T47D (cell line): ENCODE measurements around the gene RPTOR.
"Not testable (repeated sequence)": the region's sequence is repeated elsewhere in the genome, so short reads cannot be mapped to it uniquely, and the experiment has no call there.

Experiments used
- DNase-seq, 2 experiments: peaks; one replicate each; pipeline versions ENCODE4 v3.0.0 to v3.0.0-alpha.2; 2011 to 2012; ENCODE audit warnings: low read depth in 1 of 2, low spot score in 1 of 2
- JUND ChIP-seq: IDR thresholded peaks from 2 replicates; pipeline ENCODE4 v1.6.1; 2012; ENCODE audit warnings: low read depth
- in situ Hi-C: cut with HindIII; loops from 2 replicates; pipeline ENCODE4 v1.10.0; 2016; ENCODE audit warnings: low sequenced_read_pairs, low pct_unique_long_range_greater_than_20kb

The RPTOR gene

GRCh38 chr17:80793851-80794267, 249.2 kb downstream of the RPTOR start:
- in situ Hi-C loops = no loop called here
- no peak for DNase-seq
- no peak for TF ChIP-seq JUND

DNA sequence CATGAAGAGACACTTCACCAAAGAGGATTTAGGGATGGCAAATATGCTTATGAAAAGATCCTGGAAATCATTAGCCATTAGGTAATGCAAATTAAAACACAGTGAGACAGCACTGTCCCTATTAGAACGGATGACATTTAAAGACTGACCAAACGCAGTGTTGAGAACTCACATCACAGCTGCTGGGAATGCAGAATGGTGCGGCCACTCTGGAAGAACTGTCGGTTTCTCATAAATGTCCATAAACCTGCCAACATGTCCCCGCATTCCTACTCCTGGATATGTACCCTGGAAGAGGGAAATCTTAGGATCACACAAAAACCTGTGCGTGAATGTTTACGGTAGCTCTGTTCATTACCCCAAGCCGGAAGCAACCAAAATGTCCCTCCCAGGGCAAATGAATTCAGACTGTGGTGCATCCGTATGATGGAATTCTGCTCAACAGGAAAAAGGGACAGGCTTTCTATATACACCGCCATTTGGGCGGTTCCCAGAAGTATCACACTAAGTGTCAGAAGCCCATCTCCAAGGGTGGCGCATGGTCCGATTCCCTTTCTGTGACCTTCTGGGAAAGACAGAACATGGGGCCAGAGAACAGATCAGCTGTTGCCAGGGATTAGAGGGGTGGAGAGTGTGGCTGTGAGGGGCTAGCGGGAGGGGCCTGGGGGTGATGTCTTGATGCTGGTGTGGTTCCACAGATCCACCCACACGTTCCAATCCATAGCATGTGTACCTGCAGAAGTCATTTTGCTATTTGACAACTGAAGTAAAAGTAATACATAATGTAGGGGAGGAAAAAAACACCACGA, 249.8 kb downstream of the RPTOR start:
- TF ChIP-seq JUND = no peak
- in situ Hi-C loops = no loop called here
- no peak for DNase-seq

DNA sequence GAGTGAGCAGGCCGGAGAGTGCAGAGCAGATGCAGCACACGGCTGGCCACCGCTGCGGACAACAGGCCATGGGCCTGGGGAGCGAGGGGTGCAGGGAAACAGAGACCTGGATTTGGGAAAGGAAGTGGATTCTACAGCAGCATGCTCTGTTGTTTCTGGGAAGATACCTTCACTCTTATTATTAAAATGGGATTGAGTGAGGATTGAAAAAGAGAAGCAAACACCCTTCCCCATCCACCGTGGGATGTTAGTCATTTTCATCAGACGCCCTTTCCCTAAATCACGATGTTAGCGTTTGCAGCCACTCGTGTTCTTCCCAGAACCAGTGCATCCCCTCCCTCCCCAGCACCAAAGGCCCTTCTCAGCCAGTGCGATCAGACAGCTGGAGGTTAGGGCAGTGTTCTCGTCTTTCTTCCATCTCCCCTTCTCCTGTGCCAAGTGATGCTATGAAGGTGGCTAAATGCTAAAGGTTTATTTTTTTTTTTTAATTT, 250.5 kb downstream of the RPTOR start:
- DNase-seq = no peak
- in situ Hi-C loops = no loop called here
- no peak for TF ChIP-seq JUND

DNA sequence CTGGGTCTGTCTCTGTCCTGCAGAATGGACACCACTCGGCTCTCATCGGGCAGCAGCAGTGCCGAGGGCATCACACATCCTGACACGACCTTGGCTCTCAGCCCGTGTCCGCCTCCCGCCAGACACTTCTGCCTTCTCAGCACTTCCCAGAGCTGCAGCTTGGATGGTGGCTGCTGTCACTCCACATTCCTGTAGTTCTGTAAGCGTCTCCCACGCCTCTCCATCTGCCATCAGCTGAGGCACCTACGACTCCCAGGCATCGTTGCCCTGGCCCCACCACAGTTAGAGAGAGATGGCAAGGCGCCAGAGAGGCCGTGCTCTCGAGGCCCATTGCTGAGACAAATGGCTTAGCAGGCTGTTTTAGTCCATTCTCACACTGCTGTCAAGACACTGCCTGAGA, 251.1 kb downstream of the RPTOR start:
- no peak for DNase-seq
- no peak for TF ChIP-seq JUND
- in situ Hi-C loops = no loop called here

DNA sequence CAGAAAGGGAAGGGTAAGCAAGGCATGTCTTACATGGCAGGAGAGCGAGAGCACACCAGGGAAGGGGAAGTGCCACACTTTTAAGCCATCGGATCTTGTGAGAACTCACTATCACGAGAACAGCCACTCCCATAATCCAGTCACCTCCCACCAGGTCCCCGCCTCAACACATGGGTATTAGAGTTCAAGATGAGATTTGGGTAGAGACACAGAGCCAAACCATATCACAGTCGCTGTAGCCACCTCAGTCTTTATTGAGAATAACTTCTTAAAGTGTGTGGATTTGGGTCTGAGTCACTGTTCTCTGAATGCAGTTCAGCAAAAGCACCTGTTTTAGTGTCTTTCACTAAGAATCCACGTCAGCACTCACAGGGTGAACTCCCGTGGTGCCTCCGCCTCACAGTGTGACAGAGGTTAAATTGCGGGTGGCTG, 251.8 kb downstream of the RPTOR start:
- TF ChIP-seq JUND = no peak
- no peak for DNase-seq
- in situ Hi-C loops = no loop called here

- DNase-seq, in situ Hi-C loops: not testable (repeated sequence)
Measured at GRCh38 chr17:80797222-80797621, 252.6 kb downstream of the RPTOR start.

GRCh38 chr17:80797741-80798594, 253.3 kb downstream of the RPTOR start:
- TF ChIP-seq JUND = no peak
- in situ Hi-C loops = no loop called here

DNA sequence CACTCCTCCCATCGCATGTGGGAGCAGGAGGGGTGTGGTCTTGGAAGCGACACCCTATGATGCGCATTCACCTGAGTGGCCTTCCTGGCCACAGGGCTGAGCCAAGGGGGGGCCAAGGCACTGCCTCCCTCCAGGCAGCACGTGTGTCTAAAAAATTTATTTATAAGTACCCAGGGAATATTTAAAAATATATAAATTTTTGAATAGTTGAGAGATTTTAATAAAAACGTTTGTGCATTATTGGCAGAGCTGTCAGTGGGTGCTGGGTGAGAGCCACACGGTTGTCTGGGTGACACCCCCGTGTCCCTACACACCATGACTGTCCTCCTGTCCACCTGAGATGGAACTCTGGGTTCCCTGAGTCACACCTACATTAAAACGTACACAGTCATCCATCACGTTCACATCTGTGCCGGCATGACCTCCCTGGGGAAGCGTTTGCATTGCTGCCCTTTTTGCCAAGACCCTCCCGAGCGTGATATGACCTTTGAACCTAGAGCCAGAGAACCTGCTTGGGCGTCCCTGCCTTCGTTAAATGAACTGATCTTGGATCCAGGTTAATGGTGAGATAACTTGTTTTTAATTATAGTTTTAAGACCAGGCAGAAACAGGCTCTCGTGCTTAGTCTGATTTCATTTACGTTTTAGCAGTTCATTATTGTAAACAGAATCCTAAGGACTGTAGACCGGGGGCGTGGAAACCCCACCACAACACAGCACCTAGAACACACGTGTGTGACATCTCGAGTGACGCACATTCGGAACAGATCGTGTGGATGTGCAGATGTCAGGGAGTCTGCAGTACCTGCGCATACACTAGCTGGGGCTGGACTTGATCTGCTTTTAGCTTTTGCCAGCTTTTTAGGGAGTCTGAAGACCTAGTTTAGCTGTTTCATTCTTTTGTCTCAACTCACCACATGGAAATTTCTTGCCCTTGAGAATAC, 254.2 kb downstream of the RPTOR start:
- no peak for TF ChIP-seq JUND
- no peak for DNase-seq
- in situ Hi-C loops = no loop called here

More at GRCh38 chr17:80797741-80798594, 253.3 kb downstream of the RPTOR start:
- no peak for DNase-seq

- no peak for TF ChIP-seq JUND
- no peak for DNase-seq
- in situ Hi-C loops = no loop called here
Measured at GRCh38 chr17:80799538-80800480, 255.2 kb downstream of the RPTOR start.

- in situ Hi-C loops = no loop called here
- DNase-seq = no peak
- no peak for TF ChIP-seq JUND
Measured at GRCh38 chr17:80800481-80801391, 256.1 kb downstream of the RPTOR start.
